Skeletal muscle cell (primary cell): ENCODE data around the gene KRTAP9-4.
"Not testable (repeated sequence)": the region's sequence is repeated elsewhere in the genome, so short reads cannot be mapped to it uniquely, and the experiment has no call there.

Experiments used
- DNase-seq: peaks from one replicate; pipeline ENCODE4 v3.0.0-alpha.2; 2010; ENCODE audit warnings: low read depth
- H3K4me3 ChIP-seq: 2 replicates; pipeline ENCODE4 v1.5.1; 2011; ENCODE audit warnings: low read depth, mild to moderate bottlenecking, control low read depth, low read length, moderate library complexity

The KRTAP9-4 gene

GRCh38 chr17:41249637-41250240 lies at the start of gene KRTAP9-4:
TSS of gene KRTAP9-4 (plus strand) at chr17:41249687. CDS start at chr17:41249721, 34 bp downstream.
- DNase-seq, H3K4me3 ChIP-seq: not testable (repeated sequence)

- no peak for DNase-seq
Observed at GRCh38 chr17:41211845-41212466, 37.5 kb upstream of the KRTAP9-4 start.

GRCh38 chr17:41212524-41213169 lies 36.8 kb upstream of the KRTAP9-4 start:
- H3K4me3 ChIP-seq: no peak overlapping the region
- DNase-seq: no peak

More at GRCh38 chr17:41211845-41212466, 37.5 kb upstream of the KRTAP9-4 start:
- H3K4me3 ChIP-seq: no peak overlapping the region

GRCh38 chr17:41215681-41216080 lies 33.8 kb upstream of the KRTAP9-4 start:
- H3K4me3 ChIP-seq: no peak overlapping the region
- no peak for DNase-seq

- no peak for DNase-seq
- no peak overlapping the region for H3K4me3 ChIP-seq
Observed at GRCh38 chr17:41223821-41224220, 25.7 kb upstream of the KRTAP9-4 start.

- no peak for DNase-seq
- H3K4me3 ChIP-seq: no peak overlapping the region
Observed at GRCh38 chr17:41226051-41226450, 23.4 kb upstream of the KRTAP9-4 start.

- H3K4me3 ChIP-seq, DNase-seq: not testable (repeated sequence)
Observed at GRCh38 chr17:41226598-41227095, 22.8 kb upstream of the KRTAP9-4 start, which contains the start of gene KRTAP9-2. TSS of gene KRTAP9-2 (plus strand) at chr17:41226648. CDS start at chr17:41226655, 7 bp downstream.

GRCh38 chr17:41230094-41230493 lies 19.4 kb upstream of the KRTAP9-4 start:
- H3K4me3 ChIP-seq: no peak overlapping the region
- no peak for DNase-seq

GRCh38 chr17:41231731-41232130 lies 17.8 kb upstream of the KRTAP9-4 start:
- no peak overlapping the region for H3K4me3 ChIP-seq
- DNase-seq: no peak

GRCh38 chr17:41232399-41233105 lies 16.9 kb upstream of the KRTAP9-4 start, which contains the start of gene KRTAP9-3:
TSS of gene KRTAP9-3 (plus strand) at chr17:41232449. CDS start at chr17:41232502, 53 bp downstream.
- not testable (repeated sequence) for DNase-seq, H3K4me3 ChIP-seq

GRCh38 chr17:41237116-41237515 lies 12.4 kb upstream of the KRTAP9-4 start:
- DNase-seq, H3K4me3 ChIP-seq: not testable (repeated sequence)

- not testable (repeated sequence) for H3K4me3 ChIP-seq, DNase-seq
Observed at GRCh38 chr17:41237949-41238437, 11.5 kb upstream of the KRTAP9-4 start, which contains the start of gene KRTAP9-8. TSS of gene KRTAP9-8 (plus strand) at chr17:41237999. CDS start at chr17:41238052, 53 bp downstream.

GRCh38 chr17:41246995-41247787 lies 2.3 kb upstream of the KRTAP9-4 start:
- not testable (repeated sequence) for DNase-seq, H3K4me3 ChIP-seq

GRCh38 chr17:41251261-41251660 lies 1.8 kb downstream of the KRTAP9-4 start:
- no peak for DNase-seq
- H3K4me3 ChIP-seq: no peak overlapping the region

- H3K4me3 ChIP-seq: no peak overlapping the region
- no peak for DNase-seq
Observed at GRCh38 chr17:41254861-41255260, 5.4 kb downstream of the KRTAP9-4 start.

GRCh38 chr17:41255381-41256290 lies 6.1 kb downstream of the KRTAP9-4 start, which contains the start of gene KRTAP9-9:
TSS of gene KRTAP9-9 (plus strand) at chr17:41255384.
- not testable (repeated sequence) for DNase-seq, H3K4me3 ChIP-seq

GRCh38 chr17:41256291-41256685 lies 6.8 kb downstream of the KRTAP9-4 start:
- no peak for DNase-seq

More at GRCh38 chr17:41256291-41256685, 6.8 kb downstream of the KRTAP9-4 start:
- H3K4me3 ChIP-seq: no peak overlapping the region
